K562 (cell line): Measurements from ENCODE around the gene KIF5A.

ENCODE experiments used
- CREB3L1 ChIP-seq: fragments of 450-650 bp; IDR thresholded peaks from 2 replicates; pipeline ENCODE4 v1.6.1; 2014; ENCODE audit warnings: low read depth, mild to moderate bottlenecking, moderate library complexity, borderline replicate concordance
- CTCF ChIP-seq, 3 experiments: IDR thresholded peaks in 2 of 3; conservative IDR thresholded peaks in 1 of 3; 2 replicates each; pipeline ENCODE4 v1.5.1; 2011 to 2012; ENCODE audit warnings: low read length in 3 of 3, mild to moderate bottlenecking in 3 of 3, control low read depth in 2 of 3, improper control_type of control experiment in 1 of 3, inconsistent platforms in 1 of 3, low read depth in 1 of 3, mixed read lengths in 1 of 3, moderate library complexity in 1 of 3; ENCODE audit not compliant: insufficient read depth in 2 of 3
- JUND ChIP-seq, 2 experiments: IDR thresholded peaks; 2 replicates in 1 of 2; 3 replicates in 1 of 2; pipeline ENCODE4 v1.6.1; 2011; ENCODE audit warnings: borderline replicate concordance in 2 of 2, low read depth in 2 of 2, low read length in 2 of 2, improper control_type of control experiment in 1 of 2, missing biosample characterization in 1 of 2, missing genetic modification characterization in 1 of 2, missing genetic modification reagents in 1 of 2
- NFRKB ChIP-seq: fragments of 450-650 bp; IDR thresholded peaks from 2 replicates; pipeline ENCODE4 v1.6.1; 2016; ENCODE audit warnings: low read depth
- NR2F6 ChIP-seq: fragments of 450-650 bp; formaldehyde crosslinking; IDR thresholded peaks from 2 replicates; pipeline ENCODE4 v1.4.0; 2020; ENCODE audit warnings: mild to moderate bottlenecking

GRCh38 chr12:57623385-57623784 is 73.5 kb downstream of the KIF5A start:
- TF ChIP-seq JUND (IDR thresholded peaks at IDR 0.05; ENCODE audit: borderline replicate concordance, low read depth, low read length) (no peak), JUND (tag; IDR thresholded peaks at IDR 0.05; ENCODE audit: borderline replicate concordance, low read depth, low read length) (no peak), CTCF (IDR thresholded peaks at IDR 0.05 in 2 of 3, conservative IDR thresholded peaks at IDR 0.05 in 1 of 3; ENCODE audit: insufficient read depth in 2 of 3, low read depth in 1 of 3, low read length in 3 of 3) (no peak), CREB3L1 (no peak), NR2F6 (no peak), NFRKB (no peak)
